NOMO-1 (cell line): ENCODE data around the gene WDR53.
"Not testable (repeated sequence)": the region's sequence is repeated elsewhere in the genome, so short reads cannot be mapped to it uniquely, and the experiment has no call there.

ENCODE experiments used
- DNase-seq, 2 experiments: peaks; one replicate each; lab custom pipeline; 2025; ENCODE audit not compliant: unreplicated experiment in 2 of 2; lab: John Stamatoyannopoulos, UW

WDR53 gene

DNA sequence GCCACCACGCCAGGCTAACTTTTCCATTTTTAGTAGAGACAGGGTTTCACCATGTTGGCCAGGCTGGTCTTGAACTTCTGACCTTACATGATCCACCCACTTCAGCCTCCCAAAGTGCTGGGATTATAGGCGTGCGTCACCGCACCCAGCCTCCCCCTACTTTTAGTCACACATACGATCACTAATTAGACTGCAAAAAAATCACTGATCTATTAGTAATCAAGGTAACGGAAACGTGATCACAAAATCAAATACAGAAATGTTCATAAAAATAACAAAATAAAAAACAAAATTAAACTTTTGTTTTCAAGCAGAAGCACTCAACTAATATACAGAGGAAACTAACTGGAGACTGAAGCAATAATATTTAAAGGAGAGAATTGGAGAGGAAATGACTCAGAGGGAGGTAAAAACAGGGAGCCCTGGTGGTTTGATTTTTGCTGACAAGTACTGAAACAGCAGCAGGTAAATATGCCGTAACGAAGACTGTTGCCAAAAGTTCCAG, 4.6 kb downstream of the WDR53 start:
- DNase-seq: peak; percentile 21 to 54

GRCh38 chr3:196559826-196560225, 8.5 kb downstream of the WDR53 start:
- DNase-seq: no peak

- no peak for DNase-seq
These were observed 9.9 kb downstream of the WDR53 start for GRCh38 chr3:196558476-196558875.

DNA sequence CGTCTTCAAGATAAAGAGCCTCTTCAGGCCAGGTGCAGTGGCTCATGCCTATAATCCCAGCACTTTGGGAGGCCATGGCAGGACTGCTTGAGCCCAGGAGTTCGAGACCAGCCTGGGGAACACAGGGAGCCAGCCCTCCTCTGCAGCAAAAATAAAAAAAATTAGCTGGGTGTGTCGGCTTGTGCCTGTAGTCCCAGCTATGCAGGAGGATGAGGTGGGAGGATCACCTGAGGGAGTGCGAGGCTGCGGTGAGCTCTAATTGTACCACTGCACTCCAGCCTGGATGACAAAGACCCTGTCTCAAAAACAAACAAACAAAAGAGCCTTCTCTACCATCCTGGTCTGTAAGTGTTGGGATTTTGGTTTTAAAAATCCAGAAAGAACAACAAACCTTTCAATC, 11.1 kb downstream of the WDR53 start:
- DNase-seq: no peak

- DNase-seq: peak in 1 of 2 experiments; percentile 35
These were observed 13.1 kb downstream of the WDR53 start for GRCh38 chr3:196555295-196555694.

DNA sequence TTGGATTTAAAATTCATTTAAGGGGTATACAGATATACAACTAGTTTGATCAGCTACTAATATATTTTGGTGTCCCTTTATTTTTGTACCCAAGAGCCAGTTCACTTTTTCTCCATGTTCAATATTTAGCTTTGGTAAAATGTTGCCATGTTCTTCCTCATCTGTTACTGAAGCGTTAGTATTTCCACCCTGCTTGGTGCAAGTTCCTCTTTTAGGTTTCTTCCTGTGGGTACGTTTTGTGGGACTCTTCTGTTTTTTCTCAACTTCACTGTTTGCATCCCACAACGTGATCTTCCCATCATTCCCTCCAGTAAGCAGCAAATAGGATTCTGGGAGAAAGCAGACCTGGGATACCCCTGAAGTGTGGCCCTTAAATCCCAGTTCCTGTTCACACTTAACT, 14.1 kb downstream of the WDR53 start:
- DNase-seq: peak; percentile 78 to 94

DNA sequence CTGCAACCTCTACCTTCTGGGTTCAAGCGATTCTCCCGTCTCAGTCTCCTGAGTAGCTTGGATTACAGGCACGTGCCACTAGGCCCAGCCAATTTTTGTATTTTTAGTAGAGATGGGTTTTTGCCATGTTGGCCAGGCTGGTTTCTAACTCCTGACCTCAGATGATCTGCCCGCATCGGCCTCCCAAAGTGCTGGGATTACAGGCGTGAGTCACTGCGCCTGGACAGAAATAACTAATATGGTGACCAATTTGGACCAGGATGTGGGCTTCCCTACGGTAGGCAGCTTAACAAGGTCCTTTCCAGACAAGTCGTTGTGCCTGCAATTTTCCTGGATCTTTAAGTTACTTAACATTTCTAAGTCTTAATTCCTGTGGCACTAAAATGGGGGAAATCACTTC, 14.8 kb downstream of the WDR53 start:
- DNase-seq: no peak

DNA sequence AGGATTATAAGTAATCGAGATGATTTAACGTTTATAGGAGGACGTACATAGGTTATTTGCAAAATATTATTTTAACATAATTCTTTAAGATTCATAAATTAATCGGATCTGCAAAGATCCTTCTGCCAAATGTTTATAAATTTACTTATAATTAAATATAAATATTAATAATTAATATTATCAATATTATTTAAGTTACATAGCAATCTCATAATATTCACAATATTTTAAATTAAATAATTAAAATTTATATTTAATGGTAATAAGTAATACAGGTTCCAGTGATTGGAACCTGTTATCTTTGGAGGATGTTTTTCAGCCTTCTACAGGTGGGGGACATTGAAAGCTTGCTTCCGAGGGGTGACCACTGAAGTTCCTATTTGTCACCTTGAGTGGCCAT, 16.1 kb downstream of the WDR53 start:
- DNase-seq: no peak

GRCh38 chr3:196550172-196550571, 18.2 kb downstream of the WDR53 start:
- DNase-seq: not testable (repeated sequence)

- not testable (repeated sequence) for DNase-seq
These were observed 19.0 kb downstream of the WDR53 start for GRCh38 chr3:196549312-196549711.

DNA sequence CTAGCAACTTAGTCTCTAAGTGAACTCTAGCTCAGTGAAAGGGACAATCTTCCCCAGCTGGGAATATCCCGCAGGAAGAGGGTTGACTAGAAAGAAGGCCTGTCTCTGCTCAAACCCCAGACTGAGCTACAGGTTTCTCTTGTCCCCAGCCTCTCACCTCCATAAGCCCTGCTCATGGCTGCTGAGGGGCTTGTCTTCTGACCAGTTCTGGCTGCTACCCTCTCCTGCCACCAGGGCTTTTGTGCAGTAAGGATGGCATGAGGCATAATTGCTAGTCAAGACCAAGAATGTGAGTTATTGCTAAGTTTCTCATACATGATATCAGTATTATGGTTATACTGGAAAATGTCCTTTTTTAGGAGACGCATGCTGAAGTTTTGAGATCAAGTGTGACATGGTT, 21.3 kb downstream of the WDR53 start:
- no peak for DNase-seq

- DNase-seq: no peak
These were observed 21.8 kb downstream of the WDR53 start for GRCh38 chr3:196546537-196546936.

DNA sequence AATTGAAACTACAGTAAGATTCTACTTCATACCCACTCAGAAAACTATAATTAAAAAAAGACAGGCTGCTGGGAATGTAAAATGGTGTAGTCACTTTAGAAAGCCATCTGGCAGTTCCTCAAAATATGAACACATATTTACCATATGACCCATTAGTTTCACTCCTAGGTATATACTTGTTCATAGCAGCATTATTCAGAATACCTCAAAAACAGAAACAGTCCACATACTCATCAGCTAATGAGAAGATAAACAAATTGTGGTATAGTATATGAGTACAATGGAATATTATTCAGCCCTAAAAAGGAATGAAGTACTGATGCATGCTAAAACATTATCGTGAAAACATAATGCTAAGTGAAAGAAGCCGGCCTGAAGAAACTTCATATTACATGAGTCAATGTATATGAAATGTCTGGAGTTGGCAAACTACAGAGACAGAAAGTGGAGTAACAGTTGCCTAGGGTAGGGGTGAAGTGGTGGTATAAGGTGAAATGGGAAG, 23.8 kb downstream of the WDR53 start:
- no peak for DNase-seq

GRCh38 chr3:196541684-196542445, 26.5 kb downstream of the WDR53 start:
- no peak for DNase-seq

- peak in 1 of 2 experiments; percentile 52 for DNase-seq
These were observed 30.9 kb downstream of the WDR53 start for GRCh38 chr3:196537319-196537984.

DNA sequence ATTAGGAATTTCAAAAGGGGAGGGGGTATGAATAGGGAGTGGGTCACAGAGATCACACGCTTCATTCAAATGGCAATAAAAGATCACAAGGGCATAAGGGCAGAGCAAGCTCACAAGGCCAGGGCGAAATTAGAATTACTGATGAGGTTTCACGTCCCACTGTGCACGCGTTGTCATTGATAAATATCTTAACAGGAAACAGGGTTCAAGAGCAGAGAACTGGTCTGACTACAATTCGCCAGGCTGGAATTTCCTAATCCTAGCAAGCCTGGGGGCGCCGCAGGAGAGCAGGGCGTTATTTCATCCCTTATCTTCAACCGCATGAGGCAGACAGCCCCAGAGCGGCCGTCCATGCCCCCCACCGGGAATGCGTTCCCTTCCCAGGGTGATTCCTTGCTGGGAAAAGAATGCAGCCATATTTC, 35.1 kb downstream of the WDR53 start:
- no peak for DNase-seq

- DNase-seq: no peak
These were observed 36.9 kb downstream of the WDR53 start for GRCh38 chr3:196531418-196531817.

- DNase-seq: peak; percentile 90 to 94
These were observed 39.6 kb downstream of the WDR53 start for GRCh38 chr3:196528639-196529233.

DNA sequence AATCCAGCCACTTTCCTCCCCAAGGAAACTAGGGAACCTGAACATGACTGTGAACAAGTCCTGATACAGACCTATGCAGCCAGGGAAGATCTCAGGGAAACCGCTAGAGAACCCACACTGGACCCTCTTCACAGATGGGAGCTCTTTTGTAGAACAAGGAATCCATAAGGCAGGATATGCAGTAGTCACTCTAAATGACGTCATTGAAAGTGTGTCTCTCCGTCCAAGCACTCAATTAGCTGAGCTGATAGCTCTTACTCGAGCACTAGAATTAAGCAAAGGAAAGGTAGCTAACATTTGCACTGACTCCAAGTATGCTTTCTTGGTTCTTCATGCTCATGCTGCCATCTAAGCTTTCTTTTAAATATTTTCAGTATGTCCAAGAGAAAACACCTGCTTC, 43.2 kb downstream of the WDR53 start:
- no peak for DNase-seq

GRCh38 chr3:196524527-196524926, 43.8 kb downstream of the WDR53 start:
- peak in 1 of 2 experiments; percentile 46 for DNase-seq

DNA sequence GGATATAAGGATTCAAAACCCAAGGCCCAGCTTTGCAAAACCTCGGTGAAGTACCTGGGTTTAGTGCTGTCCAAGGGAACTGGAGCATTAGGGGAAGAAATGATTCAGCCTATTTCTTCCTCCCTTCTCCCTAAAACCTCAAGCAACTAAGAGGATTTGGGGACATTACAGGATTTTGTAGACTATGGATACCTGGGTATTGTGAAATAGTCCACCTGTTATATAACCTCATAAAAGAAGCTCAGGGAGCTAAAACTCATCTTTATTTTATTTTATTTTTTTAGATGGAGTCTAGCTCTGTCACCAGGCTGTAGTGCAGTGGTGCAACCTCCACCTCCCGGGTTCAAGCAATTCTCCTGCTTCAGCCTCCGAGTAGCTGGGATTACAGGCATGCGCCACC, 44.5 kb downstream of the WDR53 start:
- DNase-seq: no peak
